HG02623 (cell line): ENCODE results near the gene LRRC57.

ENCODE experiments used
- ATAC-seq: cut with Tn5 transposase; IDR thresholded peaks from one replicate; pipeline ENCODE4 v1.9.1; 2021; ENCODE audit warnings: moderate library complexity; ENCODE audit not compliant: unreplicated experiment

The LRRC57 gene

DNA sequence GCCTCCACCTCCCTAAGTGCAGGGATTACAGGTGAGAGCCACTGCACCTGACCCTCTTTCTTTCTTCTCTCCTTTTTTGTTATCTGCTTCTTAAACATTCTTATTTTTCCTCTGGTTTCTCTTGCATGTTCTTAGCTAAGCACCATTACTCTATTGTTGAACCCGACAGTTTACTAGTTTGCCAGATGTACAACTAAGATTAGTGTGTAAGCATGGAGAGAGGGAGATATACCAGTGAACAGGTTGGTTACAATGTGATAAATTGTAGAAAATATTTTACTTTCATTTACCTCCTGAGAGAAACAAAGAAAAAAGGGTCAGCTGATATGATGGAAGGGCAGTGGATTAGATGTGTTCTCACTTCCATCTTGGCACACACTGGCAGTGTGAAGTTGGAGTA lies 5.0 kb upstream of the LRRC57 start:
- no peak for ATAC-seq

DNA sequence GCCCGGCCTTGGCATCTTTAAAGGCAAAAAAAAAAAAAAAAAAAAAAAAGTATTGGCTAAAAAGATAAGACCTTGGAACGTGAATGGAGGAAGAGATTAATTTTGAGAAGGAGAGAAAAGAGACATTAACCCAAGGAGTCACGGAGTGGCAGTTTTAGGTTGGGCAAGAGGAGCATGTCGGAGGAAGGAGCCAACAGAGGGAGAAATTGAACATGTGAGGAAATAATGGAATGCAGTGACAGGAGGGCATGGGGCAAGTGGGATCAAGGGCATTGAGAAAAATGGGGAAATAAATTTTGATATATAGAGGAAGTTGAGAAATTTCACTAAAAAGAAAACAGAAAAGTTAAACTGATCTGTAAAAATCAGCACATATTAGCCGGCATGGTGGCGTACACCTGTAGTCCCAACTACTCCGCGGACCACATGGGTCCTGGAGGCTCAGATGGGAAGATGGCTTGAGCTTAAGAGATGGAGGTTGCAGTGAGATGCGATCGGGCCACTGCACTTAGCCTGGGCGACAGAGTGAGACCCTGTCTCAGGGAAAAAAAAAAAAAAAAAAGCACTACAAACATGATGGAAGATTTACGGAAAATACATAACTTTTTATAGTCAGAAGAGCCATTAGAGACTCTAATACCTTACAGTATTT lies 1.3 kb upstream of the LRRC57 start:
- ATAC-seq, result no peak

- peak; percentile 29 for ATAC-seq
Observed at GRCh38 chr15:42549032-42549491, 469 bp upstream of the LRRC57 start.

GRCh38 chr15:42547918-42548248 lies 710 bp downstream of the LRRC57 start:
- ATAC-seq, result peak; percentile 2

- no peak for ATAC-seq
Observed at GRCh38 chr15:42544853-42545629, 3.6 kb downstream of the LRRC57 start.

DNA sequence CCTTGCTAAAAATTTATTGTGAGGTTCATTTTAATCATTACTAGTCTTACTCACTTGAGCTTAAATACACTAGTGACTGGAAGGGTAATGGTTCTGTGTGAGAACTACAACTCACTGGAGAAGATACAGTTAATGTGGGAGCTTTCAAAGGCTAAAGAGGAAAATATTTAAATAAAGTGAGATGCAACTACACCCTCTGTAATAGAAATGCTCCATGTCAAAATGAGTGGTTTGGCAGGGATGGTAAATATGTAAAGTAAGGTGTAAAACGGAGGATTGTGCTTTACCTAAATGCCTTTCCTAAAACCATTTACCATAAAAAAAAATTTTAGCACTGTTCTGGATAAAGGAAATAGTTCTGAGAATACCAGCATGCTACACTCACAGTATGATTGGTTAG lies 15.3 kb downstream of the LRRC57 start:
- ATAC-seq, result no peak

DNA sequence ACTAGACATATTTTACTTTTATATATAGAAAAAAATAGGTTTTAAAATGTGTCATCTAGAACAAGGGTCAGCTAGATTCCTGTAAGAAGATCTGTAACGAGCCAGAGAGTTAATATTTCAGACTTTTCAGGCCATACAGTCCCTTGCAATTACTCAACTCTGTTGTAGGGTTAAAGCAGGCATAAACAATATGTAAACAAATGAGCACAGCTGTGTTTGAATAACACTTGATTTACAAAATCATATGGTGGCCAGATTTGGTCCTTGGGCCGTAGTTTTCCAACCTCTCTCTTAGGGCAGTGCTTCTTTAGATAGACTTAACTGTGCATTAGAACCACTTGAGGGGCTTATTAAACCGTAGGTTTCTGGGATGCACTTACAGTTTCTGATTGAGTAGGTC lies 19.6 kb downstream of the LRRC57 start:
- no peak for ATAC-seq

- ATAC-seq, result no peak
Observed at GRCh38 chr15:42523331-42523730, 25.3 kb downstream of the LRRC57 start.

DNA sequence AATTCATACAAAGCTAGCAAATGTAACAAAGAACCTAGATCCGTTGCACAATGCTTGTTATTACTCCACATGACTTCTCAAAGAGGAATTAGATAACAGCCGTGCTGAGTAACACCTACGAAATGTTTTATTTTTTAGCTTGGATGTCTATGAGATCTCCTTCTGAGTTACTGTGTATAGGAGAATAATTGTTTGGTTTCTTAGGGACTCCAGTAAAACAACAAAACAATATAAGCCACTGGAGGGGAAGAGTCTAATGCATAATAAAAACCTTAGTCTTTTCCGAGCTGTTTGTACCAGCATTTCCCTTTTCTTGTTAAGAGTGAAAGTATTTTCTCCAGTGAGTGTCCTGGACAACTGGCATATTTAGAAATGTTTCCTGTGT lies 37.6 kb downstream of the LRRC57 start:
- no peak for ATAC-seq

- ATAC-seq, result no peak
Observed at GRCh38 chr15:42510258-42511006, 38.2 kb downstream of the LRRC57 start.

- ATAC-seq, result no peak
Observed at GRCh38 chr15:42508263-42508690, 40.3 kb downstream of the LRRC57 start.

GRCh38 chr15:42507514-42507913 lies 41.1 kb downstream of the LRRC57 start:
- ATAC-seq, result no peak

GRCh38 chr15:42504631-42505030 lies 44.0 kb downstream of the LRRC57 start:
- ATAC-seq, result no peak

GRCh38 chr15:42503825-42504224 lies 44.8 kb downstream of the LRRC57 start:
- no peak for ATAC-seq

GRCh38 chr15:42502477-42502876 lies 46.1 kb downstream of the LRRC57 start:
- no peak for ATAC-seq

- no peak for ATAC-seq
Observed at GRCh38 chr15:42499858-42500609, 48.6 kb downstream of the LRRC57 start.

- ATAC-seq, result no peak
Observed at GRCh38 chr15:42498212-42499068, 50.2 kb downstream of the LRRC57 start.

- ATAC-seq, result peak; percentile 83
Observed at GRCh38 chr15:42495361-42496212, 53.0 kb downstream of the LRRC57 start, which contains the start of gene SNAP23. Gene SNAP23 (plus strand): TSS chr15:42495634. CDS start chr15:42511847, 16,213 bp downstream.

DNA sequence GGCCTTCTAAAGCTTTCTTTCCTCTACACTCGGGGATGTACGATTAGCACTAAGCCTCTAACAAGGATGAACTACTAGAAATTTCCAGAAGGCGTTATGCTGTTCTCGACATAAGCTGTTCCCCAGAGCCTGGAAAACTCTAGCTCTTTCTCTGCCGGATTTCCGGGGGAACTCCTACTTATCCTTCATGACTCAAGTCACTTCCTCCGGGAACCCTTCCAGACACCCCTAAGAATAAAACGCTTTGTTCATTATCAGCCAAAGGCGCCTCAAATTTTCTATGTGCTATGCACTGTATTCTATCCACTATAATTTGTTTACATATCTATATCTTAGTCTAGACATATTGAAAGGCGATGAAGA lies 53.6 kb downstream of the LRRC57 start:
- ATAC-seq, result no peak
